ENCODE results near the gene ZNF76. TPM values are rescaled to one million over a fixed set of nuclear protein-coding genes. Genes with fewer than 3 reads are reported as not detected.

Gene ZNF76
- total RNA-seq, 1 donor from 2014 or later: 14.8 TPM

GRCh38 chr6:35219683-35220326 is 39.7 kb upstream of the ZNF76 start:
- no peak for TF ChIP-seq EZH2phosphoT487 (IDR thresholded peaks at IDR 0.05)
- TF ChIP-seq CTCF (IDR thresholded peaks at IDR 0.05): no peak
- no peak for TF ChIP-seq EZH2 (IDR thresholded peaks at IDR 0.05)
- Histone ChIP-seq H3F3A (ENCODE audit: low read depth) (peaks cover 33% of the 10 kb centered on the region), H3K4me2 (peak overlapping the region; percentile 91), H3K9me3 (ENCODE audit: low read depth) (no peaks in the 10 kb centered on the region), H3K9ac (no peak overlapping the region), H4K20me1 (ENCODE audit: low read depth) (peaks cover 71% of the 10 kb centered on the region), H3K27ac (no peak overlapping the region), H3K36me3 (no peaks in the 10 kb centered on the region), H2AFZ (replicated peaks) (no peak overlapping the region), H3K4me1 (peaks cover 58% of the 10 kb centered on the region), H3K79me2 (ENCODE audit: low read depth) (peaks cover 64% of the 10 kb centered on the region), H3K4me3 (no peak overlapping the region), H3K27me3 (peaks cover 3% of the 10 kb centered on the region)
- no peaks in the 10 kb centered on the region for H3K9me3 Mint-ChIP-seq
- no peak for DNase-seq (ENCODE audit: low spot score)
- H3K27me3 Mint-ChIP-seq (ENCODE audit: insufficient read depth, low read depth): peaks cover 5% of the 10 kb centered on the region
- no peak overlapping the region for H3K4me3 Mint-ChIP-seq
- peaks cover 61% of the 10 kb centered on the region for H3K4me1 Mint-ChIP-seq
- H3K27ac Mint-ChIP-seq: no peak overlapping the region
- H3K36me3 Mint-ChIP-seq: peaks cover 8% of the 10 kb centered on the region

- DNase-seq (ENCODE audit: low spot score): no peak
- no peak overlapping the region for H3K9ac ChIP-seq
- Mint-ChIP-seq H3K36me3 (peaks cover 8% of the 10 kb centered on the region), H3K4me1 (peaks cover 52% of the 10 kb centered on the region), H3K4me3 (no peak overlapping the region), H3K9me3 (no peaks in the 10 kb centered on the region), H3K27me3 (ENCODE audit: insufficient read depth, low read depth) (peaks cover 5% of the 10 kb centered on the region), H3K27ac (no peak overlapping the region)
- no peak overlapping the region for H3K27ac ChIP-seq
- no peak overlapping the region for H3K4me2 ChIP-seq
- no peaks in the 10 kb centered on the region for H3K27me3 ChIP-seq
- no peaks in the 10 kb centered on the region for H3K36me3 ChIP-seq
- H3K79me2 ChIP-seq (ENCODE audit: low read depth): peaks cover 55% of the 10 kb centered on the region
- H3K4me3 ChIP-seq: no peak overlapping the region
- H4K20me1 ChIP-seq (ENCODE audit: low read depth): peaks cover 67% of the 10 kb centered on the region
- H3F3A ChIP-seq (ENCODE audit: low read depth): peaks cover 24% of the 10 kb centered on the region
- peaks cover 49% of the 10 kb centered on the region for H3K4me1 ChIP-seq
- H3K9me3 ChIP-seq (ENCODE audit: low read depth): no peaks in the 10 kb centered on the region
- no peak overlapping the region for H2AFZ ChIP-seq (replicated peaks)
- no peak for TF ChIP-seq EZH2 (IDR thresholded peaks at IDR 0.05)
Measured at GRCh38 chr6:35220711-35221110, 38.8 kb upstream of the ZNF76 start.

GRCh38 chr6:35223396-35223795 is 36.1 kb upstream of the ZNF76 start:
- no peaks in the 10 kb centered on the region for H3K9me3 Mint-ChIP-seq
- H3K4me1 Mint-ChIP-seq: peaks cover 26% of the 10 kb centered on the region
- Histone ChIP-seq H3K4me2 (no peak overlapping the region), H3K79me2 (ENCODE audit: low read depth) (peaks cover 35% of the 10 kb centered on the region), H3K36me3 (no peaks in the 10 kb centered on the region), H3F3A (ENCODE audit: low read depth) (peaks cover 4% of the 10 kb centered on the region), H3K4me1 (peaks cover 24% of the 10 kb centered on the region), H3K27ac (no peak overlapping the region), H3K4me3 (no peak overlapping the region), H2AFZ (replicated peaks) (no peak overlapping the region), H3K27me3 (no peaks in the 10 kb centered on the region), H3K9me3 (ENCODE audit: low read depth) (no peaks in the 10 kb centered on the region), H4K20me1 (ENCODE audit: low read depth) (peaks cover 54% of the 10 kb centered on the region), H3K9ac (no peak overlapping the region)
- no peak overlapping the region for H3K27ac Mint-ChIP-seq
- TF ChIP-seq EZH2 (IDR thresholded peaks at IDR 0.05): no peak
- TF ChIP-seq EZH2phosphoT487 (IDR thresholded peaks at IDR 0.05): no peak
- no peak for TF ChIP-seq CTCF (IDR thresholded peaks at IDR 0.05)
- peaks cover 14% of the 10 kb centered on the region for H3K36me3 Mint-ChIP-seq
- H3K27me3 Mint-ChIP-seq (ENCODE audit: insufficient read depth, low read depth): peaks cover 7% of the 10 kb centered on the region
- no peak overlapping the region for H3K4me3 Mint-ChIP-seq
- DNase-seq (ENCODE audit: low spot score): no peak

GRCh38 chr6:35224720-35225119 is 34.8 kb upstream of the ZNF76 start:
- H3K79me2 ChIP-seq (ENCODE audit: low read depth): peaks cover 22% of the 10 kb centered on the region
- no peak overlapping the region for H3K9ac ChIP-seq
- no peak overlapping the region for H2AFZ ChIP-seq (replicated peaks)
- Mint-ChIP-seq H3K36me3 (peaks cover 21% of the 10 kb centered on the region), H3K27me3 (ENCODE audit: insufficient read depth, low read depth) (peaks cover 7% of the 10 kb centered on the region), H3K27ac (no peak overlapping the region), H3K4me1 (peaks cover 13% of the 10 kb centered on the region), H3K4me3 (no peak overlapping the region), H3K9me3 (no peaks in the 10 kb centered on the region)
- H3K4me2 ChIP-seq: no peak overlapping the region
- H3K27me3 ChIP-seq: no peaks in the 10 kb centered on the region
- no peaks in the 10 kb centered on the region for H3K9me3 ChIP-seq (ENCODE audit: low read depth)
- peaks cover 41% of the 10 kb centered on the region for H4K20me1 ChIP-seq (ENCODE audit: low read depth)
- DNase-seq (ENCODE audit: low spot score): no peak
- no peak overlapping the region for H3K27ac ChIP-seq
- TF ChIP-seq EZH2 (IDR thresholded peaks at IDR 0.05): no peak
- no peak for TF ChIP-seq EZH2phosphoT487 (IDR thresholded peaks at IDR 0.05)
- no peak for TF ChIP-seq CTCF (IDR thresholded peaks at IDR 0.05)
- no peak overlapping the region for H3K4me3 ChIP-seq
- no peaks in the 10 kb centered on the region for H3K36me3 ChIP-seq
- H3F3A ChIP-seq (ENCODE audit: low read depth): no peaks in the 10 kb centered on the region
- peaks cover 11% of the 10 kb centered on the region for H3K4me1 ChIP-seq

All from neural progenitor cell (in vitro differentiated cells).